KG1 (cell line): ENCODE measurements around the gene CYP11A1.
A peak's percentile ranks its signal among the peaks of the same experiment; 100 is the strongest.

ENCODE experiments used
- DNase-seq: peaks from one replicate; lab custom pipeline; 2025; lab: John Stamatoyannopoulos, UW

CYP11A1 gene

DNA sequence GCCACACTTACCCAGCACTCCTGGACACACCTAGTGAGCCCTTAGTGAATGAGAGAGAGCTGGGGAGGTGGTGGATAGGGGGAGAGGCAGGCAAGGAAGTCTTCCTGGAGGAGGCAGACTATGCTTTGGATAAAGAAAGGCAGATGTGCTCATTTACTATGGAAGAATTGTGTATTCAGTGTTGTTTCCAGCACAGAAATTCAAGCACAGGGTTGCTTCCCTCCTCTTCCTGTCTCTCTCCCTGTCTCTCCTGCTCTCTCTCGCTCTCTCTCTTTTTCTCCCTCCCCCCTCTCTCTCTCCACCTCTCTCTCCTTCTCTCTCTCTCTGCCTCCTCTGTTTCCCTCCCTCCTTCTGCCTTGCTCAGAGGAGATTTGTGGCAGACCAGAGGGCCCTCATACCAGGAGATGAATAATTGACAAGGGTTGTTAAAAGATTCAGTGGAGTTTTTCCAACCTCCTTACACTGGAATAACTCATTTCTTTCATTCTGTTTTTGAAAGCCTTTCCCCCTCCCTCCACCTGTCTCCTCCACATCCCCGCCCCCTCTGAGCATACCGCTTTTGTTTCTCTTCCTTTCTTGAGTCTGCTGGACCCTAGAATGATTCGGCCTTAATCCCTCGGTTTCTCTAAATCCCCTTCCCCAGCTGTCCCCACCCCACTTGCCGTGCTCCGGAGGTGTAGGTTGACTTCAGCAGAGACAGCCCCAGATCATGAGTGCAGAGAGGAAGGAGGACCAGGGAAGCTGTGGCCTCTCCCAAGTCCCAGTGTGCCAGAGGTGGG is 65.7 kb downstream of the CYP11A1 start:
- no peak for DNase-seq

- no peak for DNase-seq
These were observed 67.2 kb downstream of the CYP11A1 start for GRCh38 chr15:74300057-74300795.

- DNase-seq: no peak
These were observed 69.6 kb downstream of the CYP11A1 start for GRCh38 chr15:74297887-74298286.

DNA sequence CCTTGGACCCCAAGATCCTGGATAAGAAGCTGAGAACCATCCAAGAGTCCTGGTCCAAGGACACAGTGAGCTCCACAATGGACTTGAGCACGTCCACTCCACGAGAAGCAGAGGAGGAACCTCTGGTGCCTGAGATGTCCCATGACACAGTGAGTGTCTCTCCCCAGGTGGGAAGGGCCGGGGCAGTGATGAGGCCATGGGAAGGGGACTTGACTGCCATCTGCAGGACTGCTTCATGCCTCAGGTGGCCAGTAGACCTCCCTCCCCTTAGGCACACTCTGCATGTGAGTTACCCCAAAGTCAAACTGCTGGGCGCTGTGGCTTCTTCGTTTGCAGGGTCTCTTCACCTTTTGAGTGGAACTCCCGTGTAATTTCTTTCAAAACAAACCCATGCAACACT is 71.6 kb downstream of the CYP11A1 start:
- no peak for DNase-seq

DNA sequence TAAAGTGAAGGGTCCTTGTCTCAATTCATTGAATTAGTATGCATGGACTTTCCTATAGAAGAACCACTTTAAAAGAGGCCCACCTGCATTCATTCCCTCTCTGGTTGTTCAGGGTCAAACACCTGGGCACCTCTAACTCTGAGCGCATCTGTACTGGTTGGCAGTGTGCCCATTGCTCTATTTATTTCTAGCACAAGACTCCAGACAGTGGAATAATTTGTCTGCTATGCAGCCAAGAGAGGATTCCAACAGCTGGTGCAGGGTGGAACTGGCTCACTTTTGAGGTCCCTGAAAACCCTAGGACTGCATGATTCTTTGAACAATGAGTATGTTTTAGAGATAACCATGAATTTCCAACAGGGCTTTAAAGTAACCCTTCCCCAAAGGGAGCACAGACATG is 73.4 kb downstream of the CYP11A1 start:
- no peak for DNase-seq

GRCh38 chr15:74293021-74293810 is 74.2 kb downstream of the CYP11A1 start:
- no peak for DNase-seq

DNA sequence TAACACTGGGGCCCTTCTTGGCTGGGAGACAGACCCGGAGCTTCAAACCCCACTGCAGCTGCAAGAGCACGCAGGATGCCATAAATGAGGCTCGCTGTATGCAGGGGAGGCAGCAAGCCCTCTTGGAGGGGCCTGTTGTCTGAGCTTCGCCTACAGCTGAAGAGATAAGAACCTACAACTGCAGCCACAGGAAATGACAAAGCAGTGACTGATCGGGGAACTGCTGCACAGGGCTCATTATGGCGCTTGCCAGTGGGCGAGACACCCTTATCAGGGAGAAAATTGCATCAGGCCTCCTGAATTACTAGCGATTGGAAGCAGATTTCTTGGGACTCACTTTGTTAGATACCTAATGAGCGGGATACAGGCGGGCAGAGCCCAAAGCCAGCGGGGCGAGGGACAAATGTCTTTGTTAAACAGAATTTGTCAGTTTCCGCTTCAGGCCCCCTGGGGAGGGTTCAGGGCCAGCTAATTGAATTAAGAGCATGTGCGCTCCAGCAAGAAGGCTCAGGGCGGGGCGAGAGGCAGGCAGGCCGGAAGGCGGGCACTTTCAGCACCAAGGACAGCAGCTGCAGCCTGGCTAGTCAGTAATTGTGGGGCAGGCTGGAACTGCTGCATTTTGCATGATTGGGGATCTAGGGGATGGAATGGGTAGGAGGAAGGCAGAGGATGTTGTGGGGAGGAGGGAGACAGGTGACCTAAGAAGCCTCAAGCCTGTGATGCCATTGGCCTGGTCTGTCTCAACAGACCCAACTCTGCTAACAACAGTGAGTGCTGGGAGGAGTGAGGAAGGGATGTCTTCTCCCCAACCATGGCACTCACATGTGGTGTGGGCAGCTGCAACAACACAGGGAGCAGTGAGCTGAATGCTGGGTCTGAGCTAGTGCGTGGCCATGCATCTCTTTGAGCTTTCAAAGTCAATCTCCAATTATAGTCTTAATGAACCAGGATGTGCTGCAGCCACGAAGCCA is 76.1 kb downstream of the CYP11A1 start:
- peak; percentile 31 for DNase-seq

DNA sequence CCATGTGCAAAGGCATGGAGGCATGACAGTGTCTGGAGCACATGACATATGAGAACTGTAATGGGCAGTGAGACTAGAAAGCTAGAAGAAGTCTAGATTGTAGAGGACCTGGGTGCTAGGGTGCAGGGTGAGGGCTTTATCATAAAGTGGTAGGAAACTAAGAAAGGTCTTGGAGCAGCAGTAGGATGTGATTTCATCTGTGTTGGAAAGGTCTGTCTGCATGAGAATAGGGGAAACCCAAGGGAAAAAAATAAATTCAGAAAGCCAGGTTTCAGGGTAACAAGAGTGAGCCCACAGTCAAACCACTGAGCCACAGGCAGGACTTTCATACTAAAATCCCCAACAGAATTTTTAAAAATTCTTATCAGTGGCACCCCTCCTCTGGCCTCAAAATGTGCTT is 76.8 kb downstream of the CYP11A1 start:
- no peak for DNase-seq

- DNase-seq: no peak
These were observed 77.8 kb downstream of the CYP11A1 start for GRCh38 chr15:74289671-74290070.
